Ascending aorta (tissue), 2 donors: ENCODE data around the gene FARSA. TPM values are rescaled to one million over a fixed set of nuclear protein-coding genes. Genes with fewer than 3 reads are reported as not detected.

Experiments
- DNase-seq, 2 donors: peaks; one replicate each; pipeline ENCODE4 v3.0.0-alpha.2; 2019; ENCODE audit warnings: low spot score in 2 of 2
- H3K27ac ChIP-seq, 2 donors: fragments of 200-600 bp; sonication (generic); one replicate each; pipeline ENCODE4 v1.5.1; 2016 to 2017; ENCODE audit warnings: mild to moderate bottlenecking in 1 of 2
- H3K27me3 ChIP-seq: fragments of 200-600 bp; sonication (generic); one replicate; pipeline ENCODE4 v1.5.1; 2017
- H3K36me3 ChIP-seq, 2 donors: fragments of 200-600 bp; sonication (generic); one replicate each; pipeline ENCODE4 v1.5.1; 2016
- H3K4me1 ChIP-seq, 2 donors: fragments of 200-600 bp; sonication (generic); one replicate each; pipeline ENCODE4 v1.5.1; 2016 to 2017; ENCODE audit warnings: mild to moderate bottlenecking in 1 of 2
- H3K4me3 ChIP-seq, 2 donors: fragments of 200-600 bp; sonication (generic); one replicate each; pipeline ENCODE4 v1.5.1; 2016 to 2017; ENCODE audit warnings: mild to moderate bottlenecking in 1 of 2
- H3K9me3 ChIP-seq, 2 donors: fragments of 200-600 bp; sonication (generic); one replicate each; pipeline ENCODE4 v1.5.1; 2016
- CTCF ChIP-seq, 3 experiments: fragments of 200-600 bp in 2 of 3; fragments of 450-650 bp in 1 of 3; sonication (generic) in 2 of 3; IDR thresholded peaks; one replicate each; pipeline ENCODE4 v1.5.1; 2016 to 2019; ENCODE audit warnings: antibody characterized with exemption in 3 of 3, mild to moderate bottlenecking in 1 of 3, moderate library complexity in 1 of 3
- intact Hi-C: fragments of 100-400 bp; cut with DNase I; formaldehyde crosslinking; loops from one replicate; pipeline ENCODE4 v1.15.1; 2023
- total RNA-seq: library from RNA; depleted of rRNA; stranded (reverse); fragments of >200 nt; gene quantifications from one replicate; pipeline ENCODE4 v1.1.0, GENCODE V29; 2016

Gene FARSA
- total RNA-seq, 1 donor from 2014 or later = 21.3 TPM

- H3K36me3 ChIP-seq = no peaks in the 10 kb centered on the region
- DNase-seq = no peak
- TF ChIP-seq CTCF (IDR thresholded peaks at IDR 0.05) = no peak
- H3K9me3 ChIP-seq = no peaks in the 10 kb centered on the region
- no peak overlapping the region for H3K27ac ChIP-seq
- H3K27me3 ChIP-seq = no peaks in the 10 kb centered on the region
- H3K4me1 ChIP-seq = no peaks in the 10 kb centered on the region
- intact Hi-C loops = loop anchor here (5.0 kb wide), 1 partner anchor 613 kb away; no protein-coding TSS in a partner anchor
- no peak overlapping the region for H3K4me3 ChIP-seq
These were observed 41.0 kb upstream of the FARSA start for GRCh38 chr19:12974301-12975220.

- no peaks in the 10 kb centered on the region for H3K9me3 ChIP-seq
- DNase-seq = no peak
- no peaks in the 10 kb centered on the region for H3K27me3 ChIP-seq
- no peak for TF ChIP-seq CTCF (IDR thresholded peaks at IDR 0.05)
- no peak overlapping the region for H3K27ac ChIP-seq
- H3K4me3 ChIP-seq = no peak overlapping the region
- intact Hi-C loops = no loop called here
- no peaks in the 10 kb centered on the region for H3K36me3 ChIP-seq
- no peaks in the 10 kb centered on the region for H3K4me1 ChIP-seq
These were observed 39.7 kb upstream of the FARSA start for GRCh38 chr19:12973236-12973635.

GRCh38 chr19:12970070-12970820 lies 36.7 kb upstream of the FARSA start:
- intact Hi-C loops = no loop called here
- Histone ChIP-seq H3K4me1 (peaks cover 0 to 4% of the 10 kb centered on the region in 2 donors), H3K27ac (peak overlapping the region; percentile 23 to 45), H3K9me3 (no peaks in the 10 kb centered on the region), H3K27me3 (no peaks in the 10 kb centered on the region), H3K36me3 (no peaks in the 10 kb centered on the region), H3K4me3 (no peak overlapping the region)
- no peak for TF ChIP-seq CTCF (IDR thresholded peaks at IDR 0.05)
- no peak for DNase-seq

- H3K27ac ChIP-seq = peak within 1 kb of the TSS; percentile 23 to 45
- DNase-seq = no peak
- no peak within 1 kb of the TSS for H3K4me3 ChIP-seq
These were observed 35.9 kb upstream of the FARSA start, which contains the start of gene DAND5 for GRCh38 chr19:12969292-12969988. Gene DAND5, plus strand, starts transcription at chr19:12969576. Its CDS starts 85 bp downstream, at chr19:12969661.

More at GRCh38 chr19:12969292-12969988, 35.9 kb upstream of the FARSA start, which contains the start of gene DAND5:
- intact Hi-C loops = no loop called here
- Histone ChIP-seq H3K27me3 (no peaks in the 10 kb centered on the region), H3K36me3 (no peaks in the 10 kb centered on the region), H3K4me1 (peaks cover 0 to 4% of the 10 kb centered on the region in 2 donors), H3K9me3 (no peaks in the 10 kb centered on the region)
- no peak for TF ChIP-seq CTCF (IDR thresholded peaks at IDR 0.05)
